Stimulated activated naive CD8-positive, alpha-beta T cell treated with anti-CD3 and anti-CD28 coated beads, Interleukin-15, Interleukin-2, amounts not matched to agents 100 U/mL and 50 U/mL, for 24 hours (primary cell): ENCODE results near the gene FARP1.

ENCODE experiments used
- ATAC-seq: fragments of 150-1000 bp; cut with Tn5 transposase; one replicate; pipeline ENCODE4 v1.10.0; 2021
- DNase-seq: peaks from one replicate; pipeline ENCODE4 v3.0.0; 2021

The FARP1 gene

DNA sequence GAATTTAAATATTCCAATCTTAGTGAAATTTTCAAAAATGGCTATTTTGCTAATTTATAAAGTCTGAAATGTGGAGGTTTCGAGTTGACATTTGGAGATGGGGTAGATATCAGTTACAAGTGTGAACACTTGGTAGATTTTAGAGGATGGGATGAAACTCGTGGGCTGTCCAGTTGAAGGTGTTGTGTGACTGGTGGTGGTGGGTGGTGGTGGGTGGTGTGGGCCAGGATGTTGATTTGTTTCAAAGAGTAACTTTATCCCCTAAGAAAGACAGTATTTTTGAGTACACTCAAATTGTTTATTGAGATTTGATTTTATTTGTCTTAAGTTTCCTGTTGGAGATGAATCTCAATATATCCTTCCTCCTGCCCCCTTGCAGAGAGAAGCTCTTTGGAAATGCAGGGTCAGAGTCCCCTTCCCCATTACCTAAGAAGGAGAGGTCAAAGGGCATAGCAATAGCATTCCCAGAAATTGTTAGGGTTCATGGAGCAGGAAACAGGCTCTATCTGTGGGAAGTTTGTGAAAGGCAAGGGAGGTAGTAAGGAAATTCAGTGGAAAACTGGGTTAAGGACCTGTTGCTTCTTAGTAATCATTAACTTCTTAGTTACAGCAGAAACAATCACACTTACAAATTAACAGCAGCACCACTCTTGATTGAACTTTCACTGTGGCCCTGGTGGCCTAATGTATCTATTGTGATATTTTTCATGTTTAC is 167.7 kb downstream of the FARP1 start:
- no peak for DNase-seq
- no peak for ATAC-seq

DNA sequence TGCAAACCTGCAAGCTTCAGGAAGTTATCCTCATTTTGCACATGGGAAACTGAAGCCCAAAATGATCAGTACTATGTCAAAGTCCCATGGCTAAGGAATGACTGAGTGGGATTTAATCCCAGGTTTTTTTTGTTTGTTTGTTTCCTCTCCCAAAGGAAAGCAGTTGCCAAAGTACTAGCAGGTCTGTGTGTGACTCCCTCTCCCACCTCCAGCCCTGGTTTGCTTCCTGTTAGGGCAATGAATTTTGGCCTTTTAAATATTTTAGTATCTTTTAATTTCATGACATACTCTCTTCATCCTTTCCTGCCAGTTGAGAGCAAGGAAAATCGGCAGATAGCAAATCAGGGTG is 168.3 kb downstream of the FARP1 start:
- no peak for DNase-seq
- ATAC-seq, result no peak

DNA sequence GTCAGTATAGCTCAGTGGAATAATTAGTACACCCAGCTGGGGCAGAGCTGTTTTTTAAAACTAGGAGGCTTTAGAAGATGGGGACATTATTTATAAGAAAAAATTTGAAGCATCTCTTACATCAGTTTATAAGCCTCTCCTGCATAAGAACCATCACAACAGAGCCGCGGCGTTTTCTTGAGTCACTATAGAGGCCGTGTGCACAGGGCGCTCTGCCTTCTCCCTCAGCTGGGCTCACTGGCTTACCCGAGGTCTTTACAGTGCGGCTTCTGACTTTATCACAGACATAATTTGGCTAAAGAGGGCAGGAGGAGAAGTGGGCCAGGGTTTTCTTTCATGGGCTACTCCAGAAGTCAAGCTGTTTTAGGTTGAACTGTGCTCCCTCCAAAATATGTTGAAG is 169.7 kb downstream of the FARP1 start:
- DNase-seq (no peak), ATAC-seq (no peak)

DNA sequence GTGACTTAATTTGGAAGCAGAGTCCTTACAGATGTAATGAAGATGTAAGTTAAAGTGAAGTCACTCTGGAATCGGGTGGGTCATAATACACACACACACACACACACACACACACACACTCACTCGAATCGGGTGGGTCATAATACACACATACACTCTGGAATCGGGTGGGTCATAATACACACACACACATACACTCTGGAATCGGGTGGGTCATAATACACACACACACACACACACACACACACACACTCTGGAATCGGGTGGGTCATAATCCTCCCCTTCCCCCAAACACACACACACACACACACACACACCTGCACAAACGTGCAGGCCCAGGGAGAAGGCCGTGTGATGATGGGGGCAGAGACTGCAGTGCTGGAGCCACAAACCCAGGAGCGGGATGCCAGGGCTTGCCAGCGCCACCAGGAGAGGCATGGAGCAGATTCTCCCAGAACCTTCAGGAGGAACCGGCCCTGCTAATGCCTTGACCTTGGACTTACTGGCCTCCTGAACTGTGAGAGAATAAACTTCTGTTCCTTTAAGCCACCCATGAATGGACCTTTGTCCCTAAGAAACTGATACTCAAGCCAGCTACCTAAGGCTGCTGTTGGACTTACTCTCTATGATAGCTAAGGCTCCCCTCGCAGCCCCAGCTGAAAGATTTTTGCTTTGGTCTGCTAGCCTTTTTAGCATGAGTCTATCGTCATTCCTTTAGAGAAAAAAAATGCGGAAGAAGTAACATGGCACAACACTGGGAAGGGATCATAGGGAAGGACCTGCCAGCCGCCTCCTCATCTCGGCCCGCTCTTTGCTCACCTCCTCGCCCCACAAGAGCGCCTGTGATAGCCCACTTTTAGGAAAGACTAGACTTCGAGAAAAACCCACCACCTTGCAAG is 170.4 kb downstream of the FARP1 start:
- no peak for ATAC-seq
- DNase-seq, result no peak

DNA sequence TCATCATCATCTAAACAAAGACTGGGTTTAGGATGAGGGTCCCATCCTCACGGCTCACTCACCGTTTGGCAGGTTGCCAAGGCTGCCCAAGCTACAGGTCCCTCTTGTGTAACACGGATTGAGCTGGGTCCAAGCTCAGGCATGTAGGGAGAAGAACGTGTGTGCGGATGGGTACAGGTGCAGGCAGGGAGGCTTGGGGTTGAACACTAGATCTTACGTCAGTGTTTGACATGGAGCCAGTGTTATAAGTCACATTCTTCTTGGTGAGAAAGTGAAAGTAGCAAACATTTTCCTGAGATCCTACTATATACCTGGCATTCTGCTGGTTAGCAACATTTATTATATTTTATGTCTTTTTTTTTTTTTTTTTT is 171.0 kb downstream of the FARP1 start:
- DNase-seq (no peak), ATAC-seq (no peak)

DNA sequence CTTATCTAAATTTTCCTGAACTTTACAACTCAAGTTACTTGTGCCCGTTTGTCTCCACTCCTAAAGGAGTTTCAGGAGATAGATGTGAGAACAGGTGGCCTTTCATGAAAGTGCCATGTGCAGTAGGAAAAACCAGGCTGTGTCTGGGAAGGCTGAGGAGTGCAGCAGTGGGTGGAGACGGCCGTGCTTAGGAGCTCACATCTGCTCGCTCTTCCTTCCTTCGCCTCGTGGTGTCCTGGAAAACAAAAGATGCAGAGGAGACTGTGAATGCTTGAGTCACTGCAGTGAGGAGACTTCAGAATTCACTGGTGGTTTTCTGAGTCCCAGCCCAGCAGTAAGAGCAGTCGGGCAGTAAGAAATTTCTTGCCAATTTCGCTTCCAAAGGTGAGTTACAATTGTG is 172.6 kb downstream of the FARP1 start:
- ATAC-seq, result no peak
- no peak for DNase-seq

DNA sequence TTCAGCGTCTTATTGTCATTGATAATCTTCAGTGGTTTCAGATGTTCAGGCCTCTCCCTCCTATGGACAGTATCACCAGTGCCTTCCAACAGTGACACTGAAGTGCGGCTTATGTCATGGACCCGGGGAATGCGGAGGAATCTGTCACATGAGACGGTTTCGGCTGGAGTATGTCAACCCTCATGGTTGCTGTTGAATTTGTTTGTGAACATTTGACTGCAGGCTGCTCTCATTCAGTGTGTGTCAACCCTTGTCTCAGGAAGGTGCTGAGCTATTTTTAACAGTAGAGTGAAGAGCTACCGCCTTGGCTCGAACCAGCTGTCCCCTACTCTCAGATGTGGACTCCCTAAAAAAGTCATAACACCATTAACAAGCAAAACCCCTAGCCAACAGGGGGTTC is 173.0 kb downstream of the FARP1 start:
- ATAC-seq, result no peak

DNA sequence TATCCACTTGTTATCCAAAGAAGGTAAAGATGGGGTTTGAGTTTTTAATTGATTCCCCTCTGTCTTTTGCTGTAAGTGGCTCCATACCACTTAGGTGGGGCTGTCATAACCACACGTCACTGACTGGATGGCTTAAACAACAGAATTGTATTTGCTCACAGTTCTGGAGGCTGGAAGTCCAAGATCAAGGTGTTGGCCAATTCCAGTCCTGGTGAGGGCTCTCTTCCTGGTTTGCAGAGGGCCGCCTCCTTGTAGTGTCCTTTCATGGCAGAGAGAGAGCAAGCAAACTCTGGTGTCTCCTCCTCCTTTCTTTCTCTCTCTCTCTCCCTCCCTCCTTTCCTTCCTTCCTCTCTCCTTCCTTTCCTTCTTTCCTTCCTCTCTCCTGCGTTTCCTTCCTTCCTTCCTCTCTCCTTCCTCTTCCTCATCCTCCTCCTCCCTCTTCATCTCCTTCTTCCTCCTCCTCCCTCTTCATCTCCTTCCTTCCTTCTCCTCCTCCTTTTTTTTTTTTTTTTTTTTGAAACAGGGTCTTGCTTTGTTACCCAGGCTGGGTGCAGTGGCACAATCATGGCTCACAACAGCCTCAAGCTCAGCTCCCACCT is 174.8 kb downstream of the FARP1 start:
- ATAC-seq (no peak), DNase-seq (no peak)

More for the DNA sequence above, 173.0 kb downstream of the FARP1 start:
- DNase-seq, result no peak

DNA sequence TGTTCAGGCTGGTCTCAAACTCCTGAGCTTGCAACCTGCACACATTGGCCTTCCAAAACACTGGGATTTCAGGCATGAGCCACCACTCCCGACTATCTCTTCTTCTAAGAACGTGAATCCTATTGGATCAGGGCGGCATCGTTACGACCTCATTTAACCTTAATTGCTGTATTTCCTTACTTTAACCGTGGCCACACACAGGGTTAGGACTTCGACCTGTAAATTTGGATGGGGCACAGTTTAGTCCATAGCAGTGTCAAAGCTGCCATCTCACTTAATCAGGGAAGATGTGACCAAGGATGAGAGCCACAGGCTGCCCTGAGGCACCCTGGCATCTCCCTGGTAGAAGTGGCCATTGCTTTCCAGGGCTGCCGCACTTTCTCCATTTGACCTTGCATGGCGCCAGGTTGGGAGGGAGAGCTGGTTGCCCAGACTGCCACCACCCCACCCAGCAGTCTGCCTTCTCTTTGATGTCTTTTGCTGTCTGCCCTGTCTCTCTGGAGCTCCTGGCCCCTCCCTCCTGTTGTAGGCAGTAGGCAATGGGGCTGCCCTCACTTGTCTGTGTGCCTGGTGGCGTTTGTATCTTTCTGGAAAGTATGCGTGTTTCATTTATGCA is 175.5 kb downstream of the FARP1 start:
- ATAC-seq (no peak), DNase-seq (no peak)

DNA sequence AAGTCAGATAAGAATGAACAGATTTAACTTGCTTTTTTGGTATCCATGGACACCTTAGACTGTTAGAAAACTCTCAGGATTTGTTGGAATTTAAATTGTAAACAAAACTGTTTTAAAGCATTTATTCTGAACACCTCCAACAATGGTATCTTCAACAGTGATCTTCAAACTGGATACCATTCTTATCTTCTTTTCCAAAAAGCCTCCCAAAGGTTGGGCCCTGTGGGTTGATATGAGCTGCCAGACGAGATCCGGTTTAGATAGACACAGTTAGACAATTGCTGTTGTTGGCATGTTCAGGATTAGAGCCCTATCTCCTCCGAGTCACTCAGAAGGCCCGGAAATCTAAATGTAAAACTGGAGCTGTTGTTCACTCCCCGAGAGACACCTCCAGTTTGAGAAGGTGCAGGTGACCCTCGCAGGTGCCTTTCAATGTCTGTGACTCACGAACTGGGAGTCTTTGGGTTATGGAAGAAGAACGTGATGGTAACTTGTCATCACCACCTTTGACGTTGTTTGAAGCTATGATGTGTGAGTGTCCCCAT is 177.7 kb downstream of the FARP1 start:
- ATAC-seq (no peak), DNase-seq (no peak)

DNA sequence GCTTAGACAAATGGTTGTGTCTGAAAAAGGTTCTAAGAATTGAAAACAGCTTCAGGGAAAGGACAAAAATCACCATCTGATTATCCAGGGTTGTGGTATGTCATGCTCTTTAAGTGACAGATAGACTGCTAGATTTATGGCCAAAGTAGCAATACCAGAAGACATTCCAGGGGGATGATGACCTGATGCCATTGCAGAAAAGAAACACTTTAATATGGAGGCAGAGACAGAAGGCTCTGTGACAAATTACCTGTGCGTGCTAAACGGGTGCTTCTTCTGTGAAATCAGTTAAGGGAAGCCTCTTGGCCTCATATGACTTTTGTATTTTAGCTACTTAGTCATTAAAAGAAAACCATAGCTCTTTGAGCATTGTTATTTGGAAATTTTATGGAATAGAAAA is 178.5 kb downstream of the FARP1 start:
- DNase-seq, result no peak
- no peak for ATAC-seq

DNA sequence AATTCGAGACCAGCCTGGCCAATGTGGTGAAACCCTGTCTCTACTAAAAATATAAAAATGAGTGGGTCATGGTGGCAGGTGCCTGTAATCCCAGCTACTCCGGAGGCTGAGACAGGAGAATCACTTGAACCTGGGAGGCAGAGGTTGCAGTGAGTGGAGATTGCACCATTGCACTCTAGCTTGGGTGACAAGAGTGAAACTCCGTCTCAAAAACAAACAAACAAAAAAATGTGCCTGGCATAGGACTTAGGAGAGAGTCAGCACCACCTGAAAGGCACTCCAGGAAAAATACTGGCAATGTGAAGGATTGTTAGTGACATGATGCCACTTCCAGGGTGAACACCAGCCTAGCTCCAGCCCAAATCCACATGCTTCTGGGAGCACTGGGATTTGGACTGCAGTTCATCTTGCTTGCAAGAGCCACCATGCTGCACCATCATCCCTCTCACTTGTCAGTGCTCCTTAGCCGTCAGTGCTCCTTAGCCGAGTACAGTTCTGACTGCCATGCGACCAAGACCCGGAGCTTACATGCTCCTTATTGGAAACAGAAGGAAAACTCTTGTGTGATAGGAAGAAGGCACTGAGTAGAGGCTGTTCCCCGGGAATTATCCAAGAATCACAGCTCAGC is 179.3 kb downstream of the FARP1 start:
- ATAC-seq (no peak), DNase-seq (no peak)

DNA sequence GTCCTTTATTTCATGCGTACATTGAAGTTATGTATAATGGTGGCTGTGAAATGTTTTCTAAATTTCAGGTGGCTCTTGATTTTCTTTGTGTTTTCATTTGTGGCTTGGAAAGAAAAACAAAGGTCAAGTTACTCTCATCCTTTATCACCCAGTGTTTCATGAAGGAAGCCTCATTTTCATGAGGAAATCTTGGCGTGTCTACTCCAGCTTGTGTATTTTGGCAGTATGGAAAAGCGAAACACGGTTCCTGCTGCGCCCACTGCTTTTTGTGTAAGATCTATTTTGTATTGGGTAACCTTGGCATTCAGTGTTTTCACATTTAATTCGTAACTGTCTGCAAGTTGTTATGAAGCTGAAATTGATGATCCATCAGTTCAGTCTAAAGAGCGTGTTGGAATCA is 181.2 kb downstream of the FARP1 start:
- ATAC-seq (no peak), DNase-seq (no peak)

DNA sequence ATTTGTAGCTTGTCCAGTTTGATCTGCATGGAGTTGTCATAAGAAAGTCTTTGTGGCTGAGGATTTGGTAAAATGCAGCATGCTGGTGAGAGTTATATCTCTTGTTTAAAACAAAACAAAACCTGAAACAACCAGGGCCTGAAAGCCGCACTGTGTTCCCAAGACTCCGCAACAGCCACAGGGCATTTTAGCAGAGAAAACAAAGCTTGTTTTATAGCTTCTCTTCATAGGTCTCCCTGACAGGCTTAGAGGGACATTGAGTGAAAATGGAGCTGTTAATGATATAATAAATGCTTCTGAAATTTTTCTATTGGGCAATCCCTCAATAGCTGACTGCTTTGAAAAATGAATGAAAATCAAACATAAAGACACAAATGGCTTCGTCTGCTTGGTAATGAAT is 182.8 kb downstream of the FARP1 start:
- ATAC-seq (no peak), DNase-seq (no peak)

DNA sequence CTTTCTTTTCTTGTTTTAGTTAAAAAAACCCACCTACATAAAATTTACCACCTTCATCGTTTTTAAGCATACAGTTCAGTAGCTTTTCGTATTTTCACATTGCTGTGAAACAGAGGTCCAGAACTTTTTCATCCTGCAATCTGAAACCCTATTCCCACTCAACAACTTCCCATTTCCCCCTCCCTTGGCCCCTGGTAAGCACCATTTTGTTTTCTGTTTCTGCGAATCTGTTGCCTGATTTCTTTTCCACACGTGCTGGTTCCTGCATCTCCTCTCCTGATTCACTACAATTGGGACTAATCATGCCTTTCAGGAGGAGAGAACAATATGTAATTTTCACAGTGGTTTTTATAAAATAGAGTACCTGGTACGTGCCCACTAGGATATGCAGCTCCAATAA is 183.4 kb downstream of the FARP1 start:
- ATAC-seq (no peak), DNase-seq (no peak)

DNA sequence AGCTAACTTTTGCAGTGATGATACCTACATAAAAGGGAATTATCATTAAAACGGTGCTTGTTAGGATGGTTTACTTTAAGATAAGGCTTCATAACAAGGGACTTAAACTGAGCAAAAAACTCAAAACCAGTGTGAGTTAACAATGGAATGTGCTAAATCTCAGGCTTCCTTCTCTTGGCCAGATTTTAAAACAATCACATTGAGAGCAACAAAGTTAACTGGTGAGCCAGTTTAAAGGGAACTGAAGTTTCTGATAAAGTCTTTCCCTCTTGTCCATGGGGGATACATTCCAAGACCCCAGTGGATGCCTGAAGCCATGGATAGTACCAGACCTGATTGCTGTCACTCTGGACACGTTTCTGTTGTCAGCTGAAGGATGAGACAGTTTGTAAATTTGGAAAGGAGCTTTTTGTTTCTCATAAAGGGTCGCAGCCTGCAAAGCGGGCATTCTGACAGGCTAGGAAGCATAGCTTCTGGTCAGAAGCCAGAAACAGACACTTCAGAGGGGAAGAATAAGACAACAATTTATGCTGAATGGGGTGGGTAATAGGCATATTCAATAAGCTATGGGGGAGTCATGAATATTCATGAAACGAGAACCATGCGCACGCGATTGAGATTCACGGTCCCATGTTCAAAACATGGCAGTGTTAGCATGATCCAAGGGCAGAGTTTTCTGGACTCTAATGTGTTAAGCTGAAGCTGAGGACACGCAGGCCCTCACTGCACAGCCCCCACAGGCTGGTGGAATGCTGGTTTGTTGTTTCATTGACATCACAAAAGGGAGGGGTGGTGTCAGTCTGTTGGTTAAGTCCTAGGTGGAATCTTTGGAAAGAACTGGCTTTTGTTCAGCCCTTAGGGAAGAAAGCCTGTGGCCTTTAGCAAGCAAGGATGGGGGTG is 184.7 kb downstream of the FARP1 start:
- ATAC-seq, result no peak
- DNase-seq, result no peak

DNA sequence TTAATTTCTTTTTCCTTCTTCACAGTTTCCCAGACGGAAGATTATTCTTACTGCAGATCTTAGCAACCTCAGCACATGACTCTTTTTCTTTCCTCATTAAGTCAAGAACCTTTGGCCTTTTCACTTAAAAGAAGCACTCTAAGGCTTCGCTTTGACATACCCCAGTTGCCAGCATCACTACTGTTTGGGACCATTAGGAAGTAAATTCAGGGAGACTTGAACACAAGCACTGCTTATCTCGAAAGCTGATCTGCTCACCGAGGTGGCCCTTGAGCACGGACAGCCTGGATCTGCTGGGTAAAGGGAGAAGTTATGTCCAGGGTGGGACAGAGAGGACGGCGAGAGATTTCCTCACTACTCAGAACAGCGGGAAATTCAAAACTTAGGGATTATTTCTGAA is 185.6 kb downstream of the FARP1 start:
- DNase-seq, result no peak
- ATAC-seq, result no peak

DNA sequence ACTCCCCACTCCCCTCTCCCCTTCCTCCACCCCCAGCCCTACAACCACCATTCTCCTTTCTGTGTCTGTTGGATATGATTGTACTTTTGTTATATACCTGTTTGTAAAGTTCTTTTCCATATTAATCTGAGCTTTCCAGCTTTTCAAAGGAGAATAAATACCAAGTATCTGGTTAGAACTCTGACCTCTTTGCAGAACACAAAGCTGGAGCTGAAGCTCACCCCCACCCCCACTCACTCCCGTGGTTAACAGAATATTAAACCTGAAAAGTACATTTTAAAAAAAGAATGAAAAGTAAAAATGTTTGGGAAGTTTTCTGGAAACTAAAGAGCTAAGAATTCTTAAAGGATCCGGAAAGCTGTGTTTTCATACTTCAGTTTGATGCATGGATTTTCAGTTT is 189.3 kb downstream of the FARP1 start:
- no peak for ATAC-seq
- no peak for DNase-seq

DNA sequence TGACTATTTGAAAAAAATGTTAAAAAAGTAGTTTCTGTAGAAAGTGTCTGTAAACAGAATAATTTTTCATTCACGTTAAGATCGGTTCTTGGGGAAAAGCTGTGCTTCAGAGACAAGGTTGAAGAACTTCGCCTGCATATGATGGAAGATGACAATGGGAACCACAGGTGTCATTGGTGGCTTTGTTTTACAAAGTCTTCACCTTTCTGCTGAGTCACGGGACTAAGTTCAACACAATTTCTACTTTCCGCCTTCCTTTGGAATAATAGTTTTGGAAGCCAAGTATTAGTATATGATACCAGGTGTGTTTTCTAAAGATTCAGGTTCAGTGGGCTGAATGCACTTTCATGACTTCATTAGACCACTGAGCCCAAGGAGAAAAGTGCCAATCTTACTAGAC is 189.8 kb downstream of the FARP1 start:
- ATAC-seq (no peak), DNase-seq (no peak)

DNA sequence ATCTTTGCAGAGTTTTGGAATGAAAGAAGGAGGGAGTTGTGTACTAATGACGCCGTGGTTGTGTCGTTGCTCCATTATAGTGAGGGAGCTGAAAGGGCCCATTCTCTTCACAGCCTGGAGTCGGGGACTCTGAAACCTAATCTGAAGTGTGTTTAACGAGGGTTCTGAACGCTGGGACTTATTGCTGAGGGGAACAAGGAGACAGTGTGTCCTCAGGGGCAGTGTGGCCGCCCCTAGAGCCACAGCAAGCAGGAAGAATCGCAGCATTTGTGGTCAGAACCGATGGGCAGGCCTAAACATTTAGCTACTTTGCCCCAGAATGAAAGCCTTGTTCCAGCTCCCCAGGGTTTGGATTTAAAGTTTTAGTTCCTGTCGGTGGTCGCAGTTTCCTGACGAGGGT is 190.6 kb downstream of the FARP1 start:
- no peak for DNase-seq

DNA sequence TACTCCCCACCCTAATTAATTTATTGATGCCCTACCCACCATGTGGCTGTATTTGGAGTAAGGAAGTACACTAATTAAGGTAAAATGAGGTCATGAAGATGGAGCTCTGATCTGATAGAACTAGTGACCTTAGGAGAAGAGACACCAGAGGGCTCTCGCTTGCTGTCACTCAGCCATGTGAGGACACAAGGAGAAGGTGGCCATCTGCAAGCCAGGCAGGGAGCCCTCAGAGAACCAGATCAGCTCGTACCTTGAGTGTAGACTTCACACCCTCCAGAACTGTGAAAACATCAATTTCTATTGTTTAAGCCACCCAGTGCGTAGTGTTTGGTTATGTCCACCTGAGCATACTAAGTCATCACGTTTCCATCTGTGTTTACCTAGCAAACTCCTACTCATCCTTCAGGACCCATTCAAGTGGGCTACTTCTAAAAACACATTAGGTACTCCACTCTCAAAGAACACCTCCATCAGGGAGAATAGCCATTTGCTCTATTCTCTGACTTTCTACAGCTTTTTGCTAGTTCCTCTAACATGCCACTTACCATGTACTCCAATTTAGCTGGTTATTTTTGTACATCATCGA is 191.8 kb downstream of the FARP1 start:
- no peak for ATAC-seq

More for the DNA sequence above, 190.6 kb downstream of the FARP1 start:
- no peak for ATAC-seq

More for the DNA sequence above, 191.8 kb downstream of the FARP1 start:
- DNase-seq, result no peak
